Suprapubic skin (tissue), 4 donors: ENCODE results near the gene TOGARAM2. TPM values are rescaled to one million over a fixed set of nuclear protein-coding genes. Genes with fewer than 3 reads are reported as not detected.

Experiments used
- DNase-seq, 2 donors: peaks; one replicate each; pipeline ENCODE4 v3.0.0-alpha.2; 2019; ENCODE audit warnings: low spot score in 2 of 2
- H3K27ac ChIP-seq: fragments of 200-600 bp; sonication (generic); one replicate; pipeline ENCODE4 v1.5.1; 2019
- H3K27me3 ChIP-seq: fragments of 200-600 bp; sonication (generic); one replicate; pipeline ENCODE4 v1.5.1; 2019
- H3K36me3 ChIP-seq: fragments of 200-600 bp; sonication (generic); one replicate; pipeline ENCODE4 v1.5.1; 2019
- H3K4me1 ChIP-seq: fragments of 200-600 bp; sonication (generic); one replicate; pipeline ENCODE4 v1.5.1; 2019
- H3K4me3 ChIP-seq: fragments of 200-600 bp; sonication (generic); one replicate; pipeline ENCODE4 v1.5.1; 2019; ENCODE audit warnings: mild to moderate bottlenecking
- H3K9me3 ChIP-seq: fragments of 200-600 bp; sonication (generic); one replicate; pipeline ENCODE4 v1.5.1; 2019
- EP300 ChIP-seq: sonication (generic); formaldehyde crosslinking; IDR thresholded peaks from one replicate; pipeline ENCODE4 v1.6.1; 2017; ENCODE audit warnings: antibody characterized with exemption
- POLR2A ChIP-seq, 2 donors: fragments of 450-650 bp; IDR thresholded peaks; one replicate each; pipeline ENCODE4 v1.6.1; 2017; ENCODE audit warnings: antibody characterized with exemption in 2 of 2, mild to moderate bottlenecking in 2 of 2, moderate library complexity in 2 of 2
- POLR2AphosphoS5 ChIP-seq, 3 donors: sonication (generic); formaldehyde crosslinking; IDR thresholded peaks; one replicate each; pipeline ENCODE4 v1.6.1; 2017; ENCODE audit warnings: antibody characterized with exemption in 3 of 3
- WGBS: methylation state at CpG from one replicate; pipeline ENCODE4 v1.1.5; 2018; 5-methylcytosine and 5-hydroxymethylcytosine counted together
- total RNA-seq, 4 donors: library from RNA; depleted of rRNA; stranded (reverse); fragments of >200 nt; gene quantifications; one replicate each; pipeline ENCODE4 v1.1.0, GENCODE V29; 2016
- TF ChIP-seq, protein P1 (sequence below), 2 donors: fragments of 200-600 bp in 1 of 2; fragments of 450-650 bp in 1 of 2; sonication (generic) in 1 of 2; IDR thresholded peaks; one replicate each; pipeline ENCODE4 v1.5.1; 2016 to 2019; ENCODE audit warnings: antibody characterized with exemption in 2 of 2, mild to moderate bottlenecking in 1 of 2, moderate library complexity in 1 of 2

TOGARAM2 gene
- total RNA-seq, 4 donors from 2014 or later: 0.08 to 4.9 (median 1.4) TPM

DNA sequence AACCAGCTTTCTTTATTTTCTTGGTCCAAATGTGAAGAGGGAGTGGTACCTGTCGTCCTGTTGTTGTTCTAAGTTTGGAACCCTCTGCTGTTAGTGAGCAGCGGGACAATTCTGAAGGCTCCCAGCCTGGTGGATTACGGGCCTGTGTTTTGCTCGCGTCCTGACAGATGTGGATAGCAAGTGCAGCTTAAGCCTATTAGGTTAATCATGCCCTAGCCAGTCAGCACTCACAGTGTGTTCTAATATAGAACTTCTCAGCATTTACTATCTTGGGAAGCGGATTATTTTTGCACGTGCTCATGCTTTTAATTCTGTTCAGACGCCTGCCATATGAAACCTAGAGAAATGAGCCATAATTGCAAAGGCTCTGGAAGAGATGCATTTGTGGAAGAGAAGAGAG is 93.3 kb downstream of the TOGARAM2 start, which contains the start of gene PCARE:
TSS of gene PCARE (minus strand) at position 113 of the 400 bp plus-strand sequence. CDS start 262 bp downstream, outside the sequence.
- DNase-seq: no peak
- 82% methylated on average over 8 of the region's 8 CpGs for WGBS

DNA sequence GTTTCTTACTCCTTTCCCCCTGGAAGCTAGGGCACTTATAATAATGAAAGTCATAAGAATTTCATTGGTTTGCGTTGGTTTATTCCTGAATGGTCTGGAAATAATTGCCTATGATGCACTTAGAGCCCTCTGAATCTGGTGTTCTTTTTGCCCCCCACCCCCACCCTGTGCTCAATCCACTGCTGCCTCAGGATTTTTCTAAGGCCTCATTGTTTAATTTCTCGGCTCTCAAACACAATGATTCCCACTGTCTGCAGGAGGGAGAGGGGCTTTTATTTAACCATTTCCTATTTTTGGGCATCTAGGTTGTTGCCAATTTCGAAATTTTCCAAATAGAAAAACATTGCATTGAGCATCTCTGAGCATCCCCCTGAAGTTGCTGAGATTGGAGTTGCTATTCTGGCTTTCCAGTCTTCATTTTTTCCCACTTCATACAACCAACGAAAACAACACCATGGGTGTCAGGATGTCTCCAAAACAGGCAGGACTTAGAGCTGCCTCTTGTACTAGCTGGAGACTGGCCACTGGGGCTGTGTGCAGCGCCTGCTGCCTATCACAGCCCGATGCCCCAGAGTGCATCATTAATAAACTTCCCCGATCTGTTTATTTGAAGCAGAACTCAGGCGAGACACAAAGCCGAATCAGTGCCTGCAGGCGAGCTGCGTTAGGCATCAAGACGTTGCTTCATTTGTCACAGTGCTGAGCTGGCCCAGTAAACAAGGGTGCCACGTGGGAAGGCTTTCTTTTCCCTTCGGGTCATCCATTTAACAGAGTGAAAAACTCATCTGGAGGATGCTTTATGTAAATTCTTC is 95.0 kb downstream of the TOGARAM2 start:
- H3K36me3 ChIP-seq: no peaks in the 10 kb centered on the region
- no peak for DNase-seq
- H3K27me3 ChIP-seq: no peaks in the 10 kb centered on the region
- TF ChIP-seq, protein P1, sequence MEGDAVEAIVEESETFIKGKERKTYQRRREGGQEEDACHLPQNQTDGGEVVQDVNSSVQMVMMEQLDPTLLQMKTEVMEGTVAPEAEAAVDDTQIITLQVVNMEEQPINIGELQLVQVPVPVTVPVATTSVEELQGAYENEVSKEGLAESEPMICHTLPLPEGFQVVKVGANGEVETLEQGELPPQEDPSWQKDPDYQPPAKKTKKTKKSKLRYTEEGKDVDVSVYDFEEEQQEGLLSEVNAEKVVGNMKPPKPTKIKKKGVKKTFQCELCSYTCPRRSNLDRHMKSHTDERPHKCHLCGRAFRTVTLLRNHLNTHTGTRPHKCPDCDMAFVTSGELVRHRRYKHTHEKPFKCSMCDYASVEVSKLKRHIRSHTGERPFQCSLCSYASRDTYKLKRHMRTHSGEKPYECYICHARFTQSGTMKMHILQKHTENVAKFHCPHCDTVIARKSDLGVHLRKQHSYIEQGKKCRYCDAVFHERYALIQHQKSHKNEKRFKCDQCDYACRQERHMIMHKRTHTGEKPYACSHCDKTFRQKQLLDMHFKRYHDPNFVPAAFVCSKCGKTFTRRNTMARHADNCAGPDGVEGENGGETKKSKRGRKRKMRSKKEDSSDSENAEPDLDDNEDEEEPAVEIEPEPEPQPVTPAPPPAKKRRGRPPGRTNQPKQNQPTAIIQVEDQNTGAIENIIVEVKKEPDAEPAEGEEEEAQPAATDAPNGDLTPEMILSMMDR (IDR thresholded peaks at IDR 0.05): no peak
- TF ChIP-seq POLR2A (IDR thresholded peaks at IDR 0.05): no peak
- no peak for TF ChIP-seq EP300
- TF ChIP-seq POLR2AphosphoS5 (IDR thresholded peaks at IDR 0.05): no peak
- H3K27ac ChIP-seq: no peak overlapping the region
- 67% methylated on average over 14 of the region's 14 CpGs for WGBS
- no peaks in the 10 kb centered on the region for H3K9me3 ChIP-seq
- H3K4me1 ChIP-seq: no peaks in the 10 kb centered on the region
- no peak overlapping the region for H3K4me3 ChIP-seq

More for the DNA sequence above, 93.3 kb downstream of the TOGARAM2 start, which contains the start of gene PCARE:
- no peak within 1 kb of the TSS for H3K4me3 ChIP-seq
- H3K4me1 ChIP-seq: no peaks in the 10 kb centered on the region
- no peak for TF ChIP-seq POLR2A (IDR thresholded peaks at IDR 0.05)
- TF ChIP-seq, protein P1 (IDR thresholded peaks at IDR 0.05): no peak
- no peak for TF ChIP-seq EP300
- TF ChIP-seq POLR2AphosphoS5 (IDR thresholded peaks at IDR 0.05): no peak
- H3K27me3 ChIP-seq: no peaks in the 10 kb centered on the region
- no peaks in the 10 kb centered on the region for H3K36me3 ChIP-seq
- H3K27ac ChIP-seq: no peak within 1 kb of the TSS
- H3K9me3 ChIP-seq: no peaks in the 10 kb centered on the region

DNA sequence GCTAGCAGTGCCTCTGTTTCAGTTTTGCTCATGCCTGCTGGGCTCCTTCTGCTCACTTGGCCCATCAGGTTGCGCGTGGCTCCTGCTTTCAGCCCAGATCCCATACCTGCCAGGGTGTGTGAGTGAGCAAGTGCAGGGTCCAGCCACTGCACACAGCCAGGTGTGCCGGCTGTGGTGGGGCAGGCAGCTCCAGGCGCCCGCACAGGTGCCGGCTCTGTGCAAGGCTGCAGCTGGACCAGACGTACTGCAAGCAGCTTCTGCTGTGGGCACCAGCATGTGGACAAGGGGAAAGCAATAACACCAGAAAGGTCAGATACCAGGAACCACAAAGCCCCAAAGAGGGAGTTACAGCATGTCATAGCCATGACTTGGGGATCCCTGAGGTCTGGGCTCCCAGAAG is 98.8 kb downstream of the TOGARAM2 start:
- H3K36me3 ChIP-seq: no peaks in the 10 kb centered on the region
- no peak for DNase-seq
- no peak overlapping the region for H3K4me3 ChIP-seq
- no peaks in the 10 kb centered on the region for H3K4me1 ChIP-seq
- no peaks in the 10 kb centered on the region for H3K9me3 ChIP-seq
- no peaks in the 10 kb centered on the region for H3K27me3 ChIP-seq
- no peak for TF ChIP-seq EP300
- TF ChIP-seq, protein P1 (IDR thresholded peaks at IDR 0.05): no peak
- no peak for TF ChIP-seq POLR2AphosphoS5 (IDR thresholded peaks at IDR 0.05)
- no peak for TF ChIP-seq POLR2A (IDR thresholded peaks at IDR 0.05)
- H3K27ac ChIP-seq: no peak overlapping the region
- 95% methylated on average over 7 of the region's 7 CpGs for WGBS

DNA sequence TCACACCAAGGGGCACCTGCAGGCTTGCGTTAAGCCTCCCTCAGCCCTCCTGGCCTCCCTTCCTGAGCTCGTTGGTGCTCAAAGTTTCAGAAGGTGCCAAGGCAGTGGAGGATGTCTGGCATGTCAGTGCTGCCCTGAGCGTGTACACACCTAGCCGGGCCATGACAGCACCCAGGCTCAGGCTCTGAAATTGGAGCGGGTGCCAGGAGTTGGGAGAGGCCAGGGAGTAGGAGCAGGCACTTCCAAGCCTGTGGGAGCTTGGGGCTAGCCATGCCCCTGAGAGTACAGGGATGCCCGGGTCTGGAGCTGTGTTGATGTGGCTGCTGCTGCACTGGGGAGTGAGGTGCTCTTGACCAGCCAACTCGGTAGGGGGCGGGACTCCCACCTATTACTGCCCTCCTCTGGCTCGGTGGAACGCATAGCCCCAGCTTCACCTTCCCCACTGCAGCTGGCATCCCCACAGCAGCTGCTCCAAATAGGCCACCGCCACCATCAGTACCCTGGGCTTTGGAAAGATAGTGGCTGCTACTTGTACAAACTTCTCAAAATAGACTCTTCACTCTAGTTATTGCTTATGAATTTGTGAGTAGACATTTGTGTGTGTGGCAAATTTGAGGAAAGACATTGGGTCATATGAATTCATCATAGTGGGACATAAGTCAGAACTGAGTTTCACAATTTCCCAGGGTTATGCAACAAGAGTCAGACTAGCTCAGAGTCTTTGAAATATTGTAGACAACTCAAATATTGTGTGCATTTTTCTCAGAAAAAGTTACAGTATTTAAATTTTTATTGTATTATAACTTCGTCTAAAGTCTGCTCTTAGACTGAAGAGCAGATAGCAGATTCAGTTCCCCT is 100.0 kb downstream of the TOGARAM2 start:
- no peaks in the 10 kb centered on the region for H3K27me3 ChIP-seq
- WGBS: 89% methylated on average over 7 of the region's 12 CpGs
- TF ChIP-seq EP300: no peak
- TF ChIP-seq POLR2A (IDR thresholded peaks at IDR 0.05): no peak
- no peak for TF ChIP-seq POLR2AphosphoS5 (IDR thresholded peaks at IDR 0.05)
- TF ChIP-seq, protein P1 (IDR thresholded peaks at IDR 0.05): no peak
- no peaks in the 10 kb centered on the region for H3K9me3 ChIP-seq
- H3K27ac ChIP-seq: no peak overlapping the region
- H3K4me1 ChIP-seq: no peaks in the 10 kb centered on the region
- H3K36me3 ChIP-seq: no peaks in the 10 kb centered on the region
- no peak overlapping the region for H3K4me3 ChIP-seq
- DNase-seq: no peak
